HepG2 (cell line): ENCODE measurements around the gene ZDHHC6.

ENCODE experiments used
- EZH2 ChIP-seq: conservative IDR thresholded peaks from 2 replicates; pipeline ENCODE4 v1.6.1; 2012; ENCODE audit warnings: mild to moderate bottlenecking, low read depth, low read length, moderate library complexity
- SYNCRIP ChIP-seq: fragments of 200-400 bp; formaldehyde crosslinking; IDR thresholded peaks from 2 replicates; pipeline ENCODE4 v1.6.1; 2018; ENCODE audit warnings: mild to moderate bottlenecking, low read depth, low read length; ENCODE audit not compliant: insufficient read depth
- TF ChIP-seq, protein P1 (sequence below): sonication (generic); formaldehyde crosslinking; IDR thresholded peaks from 2 replicates; pipeline ENCODE4 v1.5.0; 2020; ENCODE audit warnings: mild to moderate bottlenecking, missing genetic modification reagents, moderate library complexity

DNA sequence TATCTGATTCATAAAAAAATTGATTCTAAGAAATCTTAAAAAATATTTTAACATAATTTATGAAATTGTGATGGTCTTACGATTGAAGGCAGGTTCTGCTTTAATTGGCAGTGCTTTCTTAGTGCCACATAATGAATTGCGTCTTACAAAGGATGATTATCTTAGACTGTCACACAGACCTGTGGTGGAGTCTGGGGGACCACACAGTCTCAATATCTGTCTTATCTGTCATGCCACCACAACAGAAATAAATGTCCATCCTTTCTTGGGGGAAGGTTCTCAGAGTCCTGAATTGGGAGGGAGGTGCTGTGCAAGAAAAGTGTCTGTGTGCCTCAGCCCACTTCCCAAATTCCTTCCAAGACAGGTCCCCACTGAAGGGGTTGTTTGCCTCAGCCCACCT is 34.0 kb downstream of the ZDHHC6 start:
- no peak for TF ChIP-seq SYNCRIP
- no peak for TF ChIP-seq EZH2
- TF ChIP-seq, protein P1, sequence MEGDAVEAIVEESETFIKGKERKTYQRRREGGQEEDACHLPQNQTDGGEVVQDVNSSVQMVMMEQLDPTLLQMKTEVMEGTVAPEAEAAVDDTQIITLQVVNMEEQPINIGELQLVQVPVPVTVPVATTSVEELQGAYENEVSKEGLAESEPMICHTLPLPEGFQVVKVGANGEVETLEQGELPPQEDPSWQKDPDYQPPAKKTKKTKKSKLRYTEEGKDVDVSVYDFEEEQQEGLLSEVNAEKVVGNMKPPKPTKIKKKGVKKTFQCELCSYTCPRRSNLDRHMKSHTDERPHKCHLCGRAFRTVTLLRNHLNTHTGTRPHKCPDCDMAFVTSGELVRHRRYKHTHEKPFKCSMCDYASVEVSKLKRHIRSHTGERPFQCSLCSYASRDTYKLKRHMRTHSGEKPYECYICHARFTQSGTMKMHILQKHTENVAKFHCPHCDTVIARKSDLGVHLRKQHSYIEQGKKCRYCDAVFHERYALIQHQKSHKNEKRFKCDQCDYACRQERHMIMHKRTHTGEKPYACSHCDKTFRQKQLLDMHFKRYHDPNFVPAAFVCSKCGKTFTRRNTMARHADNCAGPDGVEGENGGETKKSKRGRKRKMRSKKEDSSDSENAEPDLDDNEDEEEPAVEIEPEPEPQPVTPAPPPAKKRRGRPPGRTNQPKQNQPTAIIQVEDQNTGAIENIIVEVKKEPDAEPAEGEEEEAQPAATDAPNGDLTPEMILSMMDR (CRISPR knock-in tag), result no peak
